HG03139 (cell line): ENCODE measurements around the gene SLC25A41.
"Not testable (repeated sequence)": the region's sequence is repeated elsewhere in the genome, so short reads cannot be mapped to it uniquely, and the experiment has no call there.

Experiments used
- ATAC-seq: cut with Tn5 transposase; IDR thresholded peaks from one replicate; pipeline ENCODE4 v1.9.1; 2021; ENCODE audit not compliant: unreplicated experiment

The SLC25A41 gene

DNA sequence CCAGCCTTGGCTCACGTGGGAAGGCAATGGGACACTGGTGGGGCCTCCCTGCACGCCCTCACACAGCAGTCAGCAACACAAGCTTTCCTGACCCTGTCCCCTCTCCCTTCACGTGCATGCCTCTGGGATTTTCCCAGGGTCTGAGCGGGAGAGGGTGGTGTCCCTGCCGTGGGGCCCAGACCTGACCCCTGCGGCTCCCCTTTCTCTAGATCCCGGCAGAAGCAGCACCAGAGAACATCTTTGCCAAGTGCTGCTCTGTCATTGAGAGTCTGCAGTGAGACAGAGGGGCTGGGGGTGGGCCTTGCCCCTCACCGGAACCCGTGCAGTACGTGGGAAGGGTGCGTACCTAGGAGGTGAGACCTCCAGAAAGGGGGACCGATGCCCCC, 21.5 kb downstream of the SLC25A41 start:
- ATAC-seq: no peak

DNA sequence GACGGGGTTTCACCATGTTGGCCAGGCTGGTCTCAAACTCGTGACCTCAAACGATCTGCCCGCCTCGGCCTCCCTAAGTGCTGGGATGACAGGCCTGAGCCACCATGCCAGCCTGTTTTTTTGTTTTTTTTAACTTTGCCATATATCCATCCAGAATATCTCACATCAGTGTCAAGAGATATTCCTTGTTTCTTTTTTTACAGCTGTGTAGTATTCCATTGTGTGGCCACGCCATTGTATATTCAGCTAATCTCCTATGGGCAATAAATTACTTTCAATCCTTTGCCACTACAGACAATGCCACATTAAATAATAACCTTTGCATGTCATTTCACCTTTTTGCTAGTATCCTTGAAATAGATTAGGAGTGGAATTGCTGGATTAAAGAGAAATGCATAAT, 24.2 kb downstream of the SLC25A41 start:
- ATAC-seq: no peak

DNA sequence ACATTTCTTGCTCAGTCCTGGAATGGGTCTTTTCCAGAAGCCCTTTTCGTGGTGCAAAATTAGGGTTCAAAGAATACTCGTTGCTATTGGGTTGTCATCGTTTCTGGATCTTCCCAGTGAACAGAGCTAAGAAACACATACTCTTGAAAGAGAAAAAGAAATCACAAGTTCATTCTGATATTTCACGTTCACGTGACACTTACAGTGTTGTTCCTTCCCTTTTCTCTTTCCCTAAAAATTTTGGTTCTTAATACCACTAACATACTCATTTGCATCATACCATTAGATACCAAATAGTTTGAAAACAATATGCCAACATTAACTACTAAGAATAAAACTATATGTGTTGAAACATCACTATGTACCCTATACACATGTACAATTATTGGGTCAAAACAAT, 27.2 kb downstream of the SLC25A41 start:
- no peak for ATAC-seq

DNA sequence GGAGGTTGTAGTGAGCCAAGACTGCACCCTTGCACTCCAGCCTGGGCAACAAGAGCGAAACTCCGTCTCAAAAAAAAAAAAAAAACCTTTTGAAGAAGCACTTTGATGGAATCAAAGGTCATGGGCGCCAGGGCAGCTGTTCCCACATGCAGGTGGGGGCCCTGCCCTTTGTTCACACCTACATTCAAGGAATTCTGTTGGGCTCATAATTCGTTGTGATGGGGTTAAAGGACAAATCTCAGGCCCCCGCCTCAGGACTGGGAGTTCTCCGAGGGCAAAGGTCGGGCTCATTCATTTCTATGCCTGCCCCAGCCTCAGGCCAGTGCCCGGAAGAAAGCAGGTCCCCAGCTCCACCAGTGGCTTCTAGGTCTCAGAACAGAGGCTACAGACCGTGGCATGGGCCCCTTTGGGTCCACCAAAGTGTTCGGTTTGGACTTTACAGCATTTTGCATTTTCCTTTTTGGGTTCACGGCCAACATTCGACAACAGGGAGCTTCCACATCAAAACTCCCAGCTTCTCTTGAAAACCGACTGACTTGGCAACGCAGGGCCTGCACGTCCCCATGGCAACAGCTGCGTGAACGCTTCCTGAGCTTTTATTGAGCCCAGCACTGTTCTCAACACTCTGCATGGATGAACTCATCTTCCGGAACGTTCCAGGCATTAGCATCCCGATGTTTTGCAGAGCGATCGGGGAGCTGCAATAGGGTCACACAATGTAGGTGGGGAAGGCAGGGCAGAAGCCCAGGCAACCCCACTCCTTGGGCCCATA, 30.5 kb downstream of the SLC25A41 start:
- no peak for ATAC-seq

DNA sequence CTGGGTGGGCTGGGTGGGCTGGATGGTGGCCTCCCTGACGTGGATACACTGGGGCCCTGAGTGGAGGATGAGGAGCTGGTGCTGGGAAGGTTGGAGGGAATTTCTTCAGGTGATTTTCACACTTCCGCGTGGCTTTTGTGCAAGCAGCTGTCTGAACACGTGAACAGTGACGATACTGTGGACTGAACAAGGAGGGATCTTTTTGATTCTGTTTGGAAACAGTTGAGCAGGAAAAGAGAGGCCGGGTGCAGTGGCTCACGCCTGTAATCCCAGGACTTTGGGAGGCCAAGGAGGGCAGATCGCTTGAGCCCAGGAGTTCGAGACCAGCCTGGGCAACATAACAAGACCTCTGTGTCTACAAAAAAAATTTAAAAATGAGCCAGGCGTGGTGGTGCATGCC, 31.5 kb downstream of the SLC25A41 start:
- no peak for ATAC-seq

DNA sequence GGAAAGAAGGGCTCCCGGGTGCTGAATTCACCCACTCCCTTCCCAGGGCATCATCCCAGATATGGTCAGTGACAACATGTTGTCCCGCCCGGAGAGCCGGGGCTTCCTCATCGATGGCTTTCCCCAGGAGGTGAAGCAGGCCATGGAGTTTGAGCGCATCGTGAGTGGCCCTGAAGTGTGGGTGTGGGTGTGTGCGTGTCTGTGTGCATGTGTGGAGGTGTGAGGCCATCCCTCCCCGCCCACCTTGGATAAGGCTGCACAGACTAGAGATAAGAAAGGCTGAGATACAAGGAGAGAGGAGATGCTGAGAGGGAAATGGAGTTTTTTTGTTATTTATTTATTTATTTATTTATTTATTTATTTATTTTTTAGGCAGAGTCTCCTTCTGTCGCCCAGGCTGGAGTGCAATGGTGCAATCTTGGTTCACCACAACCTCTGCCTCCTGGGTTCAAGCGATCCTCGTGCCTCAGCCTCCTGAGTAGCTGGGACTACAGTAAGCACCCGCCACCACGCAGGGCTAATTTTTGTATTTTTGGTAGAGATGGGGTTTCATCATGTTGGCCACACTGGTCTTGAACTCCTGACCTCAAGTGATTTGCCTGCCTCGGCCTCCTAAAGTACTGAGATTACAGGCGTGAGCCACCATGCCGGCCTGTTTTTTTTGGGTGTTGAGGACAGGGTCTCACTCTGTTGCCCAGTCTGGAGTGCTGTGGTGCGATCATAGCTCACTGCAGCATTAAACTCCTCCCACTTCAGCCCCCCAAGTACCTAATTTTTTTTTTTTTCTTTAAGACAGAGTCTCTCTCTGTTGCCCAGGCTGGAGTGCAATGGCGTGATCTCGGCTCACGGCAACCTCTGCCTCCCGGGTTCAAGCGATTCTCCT, 33.3 kb downstream of the SLC25A41 start:
- ATAC-seq: not testable (repeated sequence)

DNA sequence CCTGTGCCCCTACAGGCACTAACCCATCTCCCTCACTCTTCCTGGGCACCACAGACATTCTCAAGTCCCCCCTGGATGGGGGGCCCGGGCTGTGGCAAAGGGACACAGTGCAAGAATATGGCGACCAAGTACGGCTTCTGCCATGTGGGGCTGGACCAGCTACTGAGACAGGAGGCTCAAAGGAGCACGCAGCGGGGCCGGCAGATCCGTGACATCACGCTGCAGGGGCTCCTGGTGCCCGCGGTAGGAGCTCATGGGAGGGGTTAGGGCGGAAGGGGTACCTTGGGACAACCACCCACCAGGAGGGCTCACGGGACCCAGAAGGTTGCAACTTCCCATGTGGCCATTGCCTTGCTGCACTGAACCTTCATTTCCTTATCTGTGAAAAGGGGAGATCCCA, 37.3 kb downstream of the SLC25A41 start:
- ATAC-seq: no peak

DNA sequence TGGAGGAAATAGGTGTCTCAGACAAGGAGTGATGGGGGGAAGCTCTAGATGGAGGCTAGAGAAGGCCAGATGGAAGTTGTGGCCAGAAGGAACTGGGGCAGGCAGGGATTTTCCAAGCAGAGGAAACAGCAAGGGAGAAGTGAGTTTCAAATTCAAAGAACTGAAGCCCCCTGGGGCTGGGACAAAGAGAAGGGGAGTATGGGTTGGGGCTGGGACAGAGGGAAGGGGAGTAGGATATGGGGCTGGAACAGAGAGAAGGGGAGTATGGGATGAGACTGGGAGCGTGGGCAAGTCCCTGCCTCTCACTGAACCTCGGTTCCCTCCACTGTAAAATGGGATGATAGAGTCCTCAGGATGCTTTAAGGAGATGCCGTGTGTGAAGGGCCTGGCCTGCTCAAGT, 38.7 kb downstream of the SLC25A41 start:
- no peak for ATAC-seq

DNA sequence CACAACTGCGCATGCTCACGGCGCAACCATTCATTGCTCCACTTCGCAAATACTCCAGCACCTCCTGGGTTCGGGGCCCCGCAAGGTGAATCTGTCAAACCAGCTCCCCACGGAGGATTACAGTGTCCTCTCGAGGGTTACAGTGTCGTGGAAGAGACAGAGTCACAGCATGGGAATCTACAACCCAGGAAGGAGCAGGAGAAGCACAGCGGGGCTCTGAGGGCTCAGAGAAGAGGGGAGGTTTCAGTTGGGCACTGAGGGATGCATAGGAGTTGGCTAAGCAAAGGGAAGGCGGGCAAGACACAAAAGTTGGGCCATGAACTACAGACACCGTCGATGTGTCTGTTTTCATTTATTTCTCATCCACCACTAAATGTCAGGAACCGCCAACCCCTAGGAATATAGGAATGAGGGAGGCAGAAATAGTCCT, 39.6 kb downstream of the SLC25A41 start:
- no peak for ATAC-seq

DNA sequence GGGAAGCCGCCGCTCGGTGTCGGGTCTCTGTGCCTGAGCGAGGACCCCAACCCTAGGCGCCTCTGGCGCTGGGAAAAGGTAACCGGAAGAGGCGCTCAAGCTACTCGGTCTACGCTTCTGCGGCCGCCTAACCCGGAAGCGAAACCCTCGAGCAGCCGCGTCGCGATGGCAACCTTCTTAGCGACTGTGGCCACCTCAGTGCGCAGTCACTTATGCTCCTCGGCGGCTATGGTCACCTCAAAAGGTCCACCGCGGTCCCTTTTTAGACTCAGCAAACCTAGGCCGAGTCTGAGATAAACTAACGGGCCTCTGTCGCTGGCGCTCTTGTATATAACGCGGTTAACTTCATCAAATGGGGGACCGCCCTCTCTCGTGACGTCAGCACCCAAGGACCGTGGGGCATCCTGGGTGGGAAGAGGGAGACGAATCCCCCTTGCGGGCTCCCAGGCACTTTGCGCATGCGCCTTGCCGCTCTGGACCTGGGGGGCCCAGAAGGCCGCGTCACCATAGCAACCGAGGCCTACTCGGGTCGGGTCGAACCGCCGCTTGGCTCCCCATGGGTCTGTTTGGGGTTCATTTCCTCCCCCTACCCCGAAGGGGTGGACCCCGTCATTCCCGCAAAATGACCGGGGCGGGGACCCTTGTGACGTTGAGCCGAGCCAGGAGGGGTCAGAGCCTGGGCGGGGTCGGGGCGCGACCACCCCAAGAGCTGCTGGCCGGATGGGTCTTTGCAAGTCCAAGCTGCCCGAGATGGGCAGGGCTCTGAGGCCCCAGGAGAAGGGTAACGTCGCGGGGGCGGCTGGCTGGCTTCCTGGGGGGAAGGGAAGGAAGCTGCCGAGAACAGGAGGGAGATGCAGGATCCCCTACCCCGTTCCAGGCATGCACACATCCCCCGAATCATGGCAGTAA, 40.2 kb downstream of the SLC25A41 start, which contains the start of gene GTF2F1:
GTF2F1 (minus strand) TSS at position 91 of the 909 bp plus-strand sequence. CDS start 169 bp downstream, outside the sequence.
- peak; percentile 67 for ATAC-seq

DNA sequence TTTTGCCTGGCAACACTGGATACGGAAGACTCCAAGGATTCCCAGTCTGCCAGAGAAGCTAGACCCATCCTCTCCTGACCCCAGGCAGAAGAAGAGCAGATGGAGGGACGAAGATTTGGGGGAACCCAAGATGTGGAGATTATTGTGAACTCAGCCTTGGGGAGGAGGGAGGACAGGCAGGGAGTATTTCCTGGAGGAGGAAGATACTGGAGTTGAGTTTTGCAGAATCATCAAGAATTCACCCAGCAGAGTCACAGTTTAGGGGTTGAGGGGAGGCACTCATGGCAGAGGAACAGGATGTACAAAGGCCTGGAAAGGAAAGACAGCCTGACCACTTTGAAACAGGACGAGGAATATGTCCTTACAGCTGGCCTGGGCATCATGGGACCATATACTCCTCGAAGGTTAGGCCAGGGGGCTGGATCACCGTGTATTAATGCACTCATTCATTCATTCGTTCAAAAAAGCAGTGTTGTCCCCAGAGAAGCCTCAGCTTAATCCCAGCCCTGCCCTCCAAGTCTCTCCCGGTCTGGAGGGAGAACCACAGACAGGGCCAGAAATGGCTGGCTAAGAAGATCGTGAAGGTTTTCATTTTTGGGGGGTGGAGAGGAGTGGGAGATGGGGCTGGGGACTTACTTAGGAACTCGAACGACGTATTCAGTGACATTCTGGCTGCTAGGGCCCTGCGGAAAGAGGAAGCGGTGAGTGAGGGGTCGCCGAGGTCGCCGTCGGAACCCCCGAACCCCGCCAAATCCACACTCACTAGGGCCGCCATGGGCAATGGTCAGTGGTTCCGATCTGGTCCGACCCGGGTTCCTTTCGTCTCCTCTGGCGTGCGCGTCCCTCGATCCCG, 41.1 kb downstream of the SLC25A41 start:
- ATAC-seq: no peak

DNA sequence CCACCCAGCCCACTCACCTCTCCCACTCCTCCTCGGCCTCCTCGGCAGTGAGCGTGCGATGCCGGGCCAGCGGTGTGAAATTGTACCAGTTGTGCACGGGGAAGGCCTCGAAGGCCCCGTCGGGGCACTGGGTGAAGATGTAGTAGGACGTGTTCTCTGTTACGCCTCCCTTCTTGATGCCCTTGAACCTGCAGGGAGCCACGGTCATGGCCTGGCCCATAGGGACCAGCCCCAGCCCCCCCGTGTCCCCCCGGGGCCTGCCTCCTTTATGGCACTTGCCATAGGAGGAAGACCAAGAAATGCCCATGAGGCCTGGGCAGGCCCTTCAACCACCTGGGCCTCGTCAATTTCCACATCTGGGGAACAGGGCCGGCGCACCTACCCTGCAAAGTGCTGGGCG, 46.2 kb downstream of the SLC25A41 start:
- no peak for ATAC-seq

DNA sequence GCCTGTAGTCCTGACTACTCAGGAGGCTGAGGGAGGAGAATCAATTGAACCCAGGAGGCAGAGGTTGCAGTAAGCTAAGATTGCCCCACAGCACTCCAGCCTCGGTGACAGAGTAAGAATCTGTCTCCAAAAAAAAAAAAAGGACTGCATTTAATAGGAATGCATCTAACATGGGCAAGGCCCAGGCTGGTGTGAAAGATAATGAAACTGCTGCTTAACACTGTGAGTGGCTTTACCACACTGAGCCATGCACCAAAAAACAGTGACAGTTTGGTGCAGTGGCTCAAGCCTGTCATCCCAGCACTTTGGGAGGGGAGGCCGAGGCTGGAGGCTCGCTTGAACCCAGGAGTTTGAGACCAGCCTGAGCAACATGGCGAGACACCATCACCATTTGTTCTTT, 49.2 kb downstream of the SLC25A41 start:
- no peak for ATAC-seq

DNA sequence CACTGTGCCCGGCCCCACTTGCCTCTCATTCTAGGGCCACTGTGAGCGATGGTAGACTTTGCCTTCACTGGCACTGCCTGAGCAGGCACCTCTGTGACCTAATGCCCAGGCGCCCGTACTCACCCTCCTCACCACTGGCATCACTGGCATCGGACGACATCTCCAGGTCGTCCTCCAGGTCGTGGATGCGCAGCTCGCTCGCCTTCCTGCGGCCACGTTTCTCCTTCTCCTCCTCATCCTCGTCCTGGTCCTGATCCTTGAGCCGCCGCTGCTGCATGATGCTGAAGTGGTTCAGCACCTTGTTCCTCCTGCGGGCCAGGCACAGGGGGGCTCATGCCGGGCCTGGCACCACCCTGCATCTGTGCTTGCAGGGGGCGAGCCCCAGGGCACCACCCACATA, 50.4 kb downstream of the SLC25A41 start:
- no peak for ATAC-seq

DNA sequence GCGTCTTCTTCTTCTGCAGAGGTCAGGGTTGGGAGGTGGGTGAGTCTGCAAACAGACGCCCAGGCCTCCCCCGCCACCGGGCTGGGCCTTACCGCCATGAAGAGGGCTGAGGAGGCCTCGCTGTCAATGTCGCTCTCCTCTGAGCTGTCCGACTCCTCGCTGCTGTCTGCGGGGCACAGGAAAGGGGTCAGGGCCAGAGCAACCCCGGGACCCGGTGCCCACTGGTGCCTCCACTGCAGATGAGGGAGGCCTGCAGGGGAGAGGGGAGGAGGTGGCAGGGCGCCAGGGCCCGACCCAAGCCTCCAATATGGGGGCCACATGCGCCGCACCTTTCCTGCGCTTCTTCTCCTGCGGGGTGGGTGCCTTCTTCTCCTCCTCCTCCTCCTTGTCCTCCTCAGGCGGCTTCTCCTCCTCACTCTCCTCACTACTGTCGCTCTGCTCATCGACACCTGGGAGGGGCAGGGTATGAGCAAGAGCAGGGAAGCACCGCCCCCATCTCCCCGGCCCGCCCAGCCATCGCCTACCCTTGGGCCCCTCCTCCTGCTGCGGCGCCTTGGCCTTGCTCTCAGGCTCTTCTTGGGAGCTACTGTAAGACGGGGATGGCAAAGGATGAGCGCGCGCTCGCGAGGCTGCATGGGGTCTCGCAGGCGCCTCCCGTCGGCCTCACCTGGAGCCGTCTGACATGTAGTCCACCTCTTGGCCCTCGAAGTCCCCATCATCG, 52.4 kb downstream of the SLC25A41 start:
- ATAC-seq: no peak

DNA sequence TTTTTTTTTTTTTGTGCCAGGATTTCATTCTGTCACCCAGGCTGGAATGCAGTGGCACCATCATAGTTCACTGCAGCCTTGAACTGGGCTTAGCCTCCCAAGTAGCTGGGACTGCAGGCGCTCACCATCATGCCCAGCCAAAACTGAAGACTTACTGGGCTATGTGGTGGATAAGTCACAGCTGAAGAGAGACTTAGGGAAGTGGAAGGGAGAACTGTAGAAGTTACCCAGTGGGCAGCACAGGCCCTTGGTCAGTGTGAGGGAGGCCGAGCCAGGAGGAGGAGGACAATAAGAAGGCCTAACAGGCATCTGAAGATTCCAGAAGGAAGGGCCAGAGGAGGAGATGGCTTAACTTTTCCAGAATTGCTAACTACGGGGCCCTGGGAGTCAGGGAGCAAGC, 53.8 kb downstream of the SLC25A41 start:
- ATAC-seq: no peak

DNA sequence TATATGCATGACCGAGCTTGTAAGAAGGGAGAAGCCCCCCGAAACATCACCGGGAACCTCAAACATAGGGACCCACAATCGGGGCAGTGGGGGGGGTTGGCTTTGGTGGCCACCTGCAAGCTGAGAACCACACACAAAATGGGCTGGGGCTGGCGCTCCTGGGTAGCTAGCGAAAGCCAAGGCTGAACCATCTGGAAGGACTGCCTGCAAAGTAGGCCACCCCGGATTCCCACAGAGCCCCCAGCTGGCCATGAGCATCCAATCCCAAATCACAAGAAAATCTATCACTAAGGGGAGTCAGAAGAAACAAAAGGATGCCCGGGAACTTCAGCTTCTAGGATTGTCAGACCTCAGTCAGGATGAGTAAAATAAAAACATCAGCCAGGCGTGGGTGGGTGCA, 55.1 kb downstream of the SLC25A41 start:
- no peak for ATAC-seq

DNA sequence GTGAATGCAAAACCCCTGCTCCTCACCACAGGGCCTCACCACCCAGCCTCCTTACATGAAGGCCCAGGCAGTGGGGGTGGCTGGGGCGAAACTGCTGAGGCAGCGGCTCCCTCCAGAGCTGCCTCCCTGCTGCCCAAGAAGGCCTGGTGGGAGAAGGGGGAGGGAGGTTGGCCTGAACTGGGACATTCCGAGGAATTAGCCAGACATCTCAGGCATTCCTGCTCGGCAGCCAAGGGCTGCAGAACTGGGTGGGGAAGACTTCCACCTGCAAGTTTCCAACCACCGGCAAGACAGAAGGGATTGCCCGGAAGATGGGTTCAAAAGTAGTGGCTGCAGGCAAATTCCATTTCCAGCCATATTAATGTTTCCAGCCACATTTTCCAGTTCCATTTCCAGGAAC, 55.5 kb downstream of the SLC25A41 start:
- ATAC-seq: no peak

DNA sequence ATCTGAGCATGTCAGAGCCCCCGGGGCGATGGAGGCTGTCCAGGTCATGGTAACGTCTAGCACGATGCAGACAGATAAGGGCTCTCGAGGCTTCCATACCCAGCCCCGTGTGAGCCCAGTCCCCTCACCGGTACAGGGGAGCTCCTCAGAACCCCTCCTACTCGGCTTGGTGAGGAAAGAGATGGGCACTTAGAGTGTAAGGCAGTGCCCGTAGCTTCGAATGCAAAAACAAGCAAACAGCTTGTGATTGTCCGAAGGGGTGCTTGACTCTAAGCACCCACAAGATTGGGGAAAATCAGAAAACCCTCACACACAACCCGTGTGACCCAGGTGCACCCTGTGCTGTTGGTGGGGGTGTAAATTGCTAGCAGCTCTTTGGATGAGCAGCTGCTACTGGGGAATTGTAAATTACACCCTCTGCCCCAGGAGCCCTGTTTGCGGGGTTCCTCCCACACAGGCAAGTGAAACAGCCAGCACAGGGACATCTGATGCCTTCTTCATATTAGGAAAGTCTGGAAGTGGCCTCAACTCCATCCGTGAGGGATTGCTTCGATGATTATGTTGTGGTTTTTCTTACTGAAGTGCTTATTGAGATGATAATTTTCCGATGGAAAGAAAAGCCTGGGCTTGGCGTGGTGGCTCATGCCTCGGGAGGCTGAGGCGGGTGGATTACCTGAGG, 56.9 kb downstream of the SLC25A41 start:
- ATAC-seq: no peak
